ENCODE measurements around the gene MAP3K5.
"Not testable (repeated sequence)": the region's sequence is repeated elsewhere in the genome, so short reads cannot be mapped to it uniquely, and the experiment has no call there.

Gene MAP3K5

DNA sequence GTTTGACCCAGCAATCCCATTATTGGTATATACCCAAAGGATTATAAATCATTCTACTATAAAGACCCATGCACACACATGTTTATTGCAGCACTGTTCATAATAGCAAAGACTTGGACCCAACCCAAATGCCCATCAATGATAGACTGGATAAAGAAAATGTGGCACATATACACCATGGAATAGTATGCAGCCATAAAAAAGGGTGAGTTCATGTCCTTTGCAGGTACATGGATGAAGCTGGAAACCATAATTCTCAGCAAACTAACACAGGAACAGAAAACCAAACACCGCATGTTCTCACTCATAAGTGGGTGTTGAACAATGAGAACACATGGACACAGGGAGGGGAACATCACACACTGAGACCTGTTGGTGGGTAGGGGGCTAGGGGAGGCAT is 104.4 kb downstream of the MAP3K5 start:
- DNase-seq (ENCODE audit: low read depth, low spot score): not testable (repeated sequence)

DNA sequence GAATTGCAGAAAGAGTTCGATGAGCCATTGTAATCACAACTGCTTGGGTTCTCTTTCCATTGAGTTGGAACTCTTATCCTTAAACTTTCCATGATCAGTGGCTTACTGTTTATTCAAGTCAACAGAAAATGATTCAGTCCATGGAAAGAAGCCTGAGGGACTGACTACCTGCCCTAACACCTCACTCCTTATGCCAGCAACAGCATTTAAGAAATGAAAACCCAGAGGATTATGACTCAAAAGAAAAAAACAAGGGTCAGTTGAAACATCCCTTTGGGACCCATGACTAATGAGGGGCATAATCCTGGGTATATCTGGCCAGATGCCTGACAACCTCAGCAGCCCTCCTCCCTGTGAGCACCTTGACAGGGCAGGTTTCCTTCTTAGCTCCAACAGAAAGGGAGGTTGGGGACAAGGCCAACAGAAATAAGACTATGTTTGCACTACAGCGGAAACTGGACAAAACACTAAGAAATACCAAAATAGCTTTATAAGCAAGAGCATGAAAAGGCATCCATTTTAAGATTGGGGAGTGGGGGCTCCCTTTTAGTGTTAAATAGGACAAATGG is 106.7 kb downstream of the MAP3K5 start:
- DNase-seq (ENCODE audit: low read depth, low spot score): no peak

DNA sequence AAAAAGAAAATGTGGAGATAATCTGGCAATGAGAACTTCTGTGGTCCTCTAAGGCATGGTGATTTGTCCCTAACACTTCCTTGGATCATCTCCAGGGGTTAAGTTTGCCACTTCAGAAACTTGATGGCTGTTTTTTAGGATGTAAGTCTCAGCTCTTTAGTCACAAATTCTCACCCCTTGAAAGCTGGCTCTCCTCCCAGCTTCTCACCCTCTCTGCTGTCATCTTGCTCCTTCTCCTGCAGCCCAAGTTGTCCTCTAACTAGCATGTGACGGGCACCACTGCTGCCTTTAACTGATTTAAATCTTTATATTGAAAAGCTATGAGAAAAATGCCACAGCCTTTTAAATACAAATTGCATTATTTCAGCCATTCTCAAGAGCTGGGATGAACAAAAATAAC is 107.8 kb downstream of the MAP3K5 start:
- no peak for DNase-seq (ENCODE audit: low read depth, low spot score)

DNA sequence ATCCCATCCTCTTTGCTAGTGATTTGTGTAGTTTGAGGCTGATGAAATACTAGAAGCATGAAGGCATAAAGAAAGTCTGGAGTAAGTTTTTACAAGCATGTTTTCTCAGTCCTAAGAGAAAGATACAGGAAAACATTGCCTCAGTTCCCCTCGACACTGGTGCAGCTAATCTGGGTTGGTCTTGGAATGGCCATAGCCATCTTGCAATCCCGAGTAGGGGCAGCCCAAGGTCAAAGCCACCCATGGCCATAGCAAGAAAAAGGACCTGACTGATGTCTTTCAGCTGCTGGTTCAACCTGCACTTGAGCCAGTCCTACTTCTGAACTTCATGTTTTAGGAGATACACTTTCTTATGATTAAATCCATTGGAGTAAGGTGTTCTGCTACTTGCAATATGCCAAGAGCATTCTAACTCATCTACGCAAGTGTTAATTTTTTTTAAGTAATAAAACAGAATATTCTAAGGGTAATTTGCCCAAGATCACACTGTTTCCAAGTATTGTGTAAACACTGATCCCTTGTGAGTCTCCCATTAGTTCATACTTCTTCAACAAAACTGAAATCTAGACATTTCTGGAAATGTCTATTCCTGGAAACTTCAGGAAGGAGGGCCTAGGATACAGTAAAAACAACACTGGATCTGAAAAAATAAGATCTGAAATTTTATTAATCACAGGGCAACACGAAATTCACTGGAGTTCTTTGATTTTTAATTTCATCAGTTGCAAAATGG is 108.9 kb downstream of the MAP3K5 start:
- no peak for DNase-seq (ENCODE audit: low read depth, low spot score)

DNA sequence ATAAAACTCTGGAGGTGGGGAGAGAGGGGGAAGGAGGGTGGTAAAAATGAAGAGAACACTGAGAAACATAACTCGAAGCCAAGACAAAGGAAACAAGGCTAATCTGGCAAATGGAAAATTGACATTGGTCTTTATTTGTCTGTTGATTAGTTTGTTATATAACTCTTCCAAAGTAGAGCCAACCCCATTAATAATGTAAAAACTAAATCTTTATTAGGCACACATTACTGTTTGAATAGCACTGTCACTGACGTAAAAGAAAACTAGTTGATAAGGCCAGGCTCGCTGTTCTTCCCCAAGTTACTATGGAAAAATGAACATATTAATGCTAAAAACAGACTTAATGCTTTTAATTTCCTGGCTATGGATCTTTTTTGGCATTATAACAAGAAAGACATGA is 110.0 kb downstream of the MAP3K5 start:
- no peak for DNase-seq (ENCODE audit: low read depth, low spot score)

DNA sequence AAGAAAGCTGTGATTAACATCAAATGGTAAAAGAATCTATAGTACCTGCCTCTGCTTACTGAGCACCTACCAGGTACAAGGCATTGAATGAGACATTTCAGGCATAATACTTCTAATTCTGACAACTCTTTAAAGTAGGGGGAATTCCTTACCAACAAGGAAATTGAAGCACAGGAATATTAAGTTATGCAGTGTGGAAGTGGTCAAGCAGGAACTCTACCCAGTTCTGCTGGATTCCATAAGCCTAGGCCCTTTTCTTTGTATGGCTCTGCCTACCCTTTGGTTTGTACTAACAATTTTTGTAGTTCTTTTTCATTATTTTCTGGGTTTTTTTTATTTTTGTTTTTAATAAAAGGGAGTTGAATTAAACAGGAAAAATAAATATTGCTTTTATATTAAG is 114.5 kb downstream of the MAP3K5 start:
- no peak for DNase-seq (ENCODE audit: low read depth, low spot score)

DNA sequence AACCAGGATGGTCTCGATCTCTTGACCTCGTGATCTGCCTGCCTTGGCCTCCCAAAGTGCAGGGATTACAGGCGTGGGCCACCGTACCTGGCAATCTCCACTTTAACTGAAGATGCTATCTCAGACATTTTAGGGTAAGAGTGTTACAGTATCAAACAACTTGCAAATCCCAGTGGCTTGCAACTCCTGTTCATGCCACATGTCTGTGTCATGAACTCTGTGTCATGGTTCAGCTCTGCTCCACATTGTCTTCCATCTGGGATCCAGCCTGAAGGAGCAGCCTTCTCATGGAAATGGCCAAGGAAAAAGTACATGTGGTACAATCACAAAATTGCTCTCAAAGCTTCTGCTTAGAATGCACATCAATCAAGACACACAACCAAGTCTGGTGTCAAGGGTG is 114.9 kb downstream of the MAP3K5 start:
- DNase-seq (ENCODE audit: low read depth, low spot score): no peak

DNA sequence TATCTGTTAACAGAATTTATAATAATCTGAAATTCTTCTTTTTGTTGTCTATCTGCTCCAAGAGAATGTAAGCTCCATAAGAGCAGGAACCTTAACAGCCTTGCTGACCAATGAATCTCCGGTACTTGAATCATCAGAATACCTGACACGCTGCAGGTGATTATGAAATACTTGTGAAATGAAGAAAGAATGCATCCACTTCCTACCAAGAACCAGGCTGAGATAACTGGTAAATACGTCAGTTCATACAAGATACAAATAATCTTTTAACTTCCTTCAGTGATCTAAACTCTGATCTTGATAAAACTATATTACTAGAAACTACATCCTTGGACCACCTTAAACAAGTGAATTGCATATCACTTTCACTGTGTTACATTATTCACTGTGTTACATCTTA is 116.2 kb downstream of the MAP3K5 start:
- no peak for DNase-seq (ENCODE audit: low read depth, low spot score)

DNA sequence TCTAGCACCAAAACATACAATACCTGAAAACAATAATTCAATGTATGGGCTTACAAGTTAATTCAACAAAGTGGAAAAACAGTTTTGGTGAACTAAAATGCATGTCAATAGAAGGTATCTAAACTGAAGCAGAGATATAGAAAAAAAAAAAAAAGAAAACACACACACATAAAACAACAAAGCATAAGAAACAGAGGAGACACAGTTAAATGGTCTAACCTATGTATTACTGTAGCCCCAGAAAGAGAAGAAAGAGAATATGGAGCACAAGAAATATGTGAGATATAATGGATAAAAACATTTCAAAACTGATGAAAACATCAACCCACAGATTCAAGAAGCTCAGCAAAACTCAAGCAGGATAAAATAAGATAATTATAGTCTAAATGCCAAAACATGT is 118.7 kb downstream of the MAP3K5 start:
- DNase-seq (ENCODE audit: low read depth, low spot score): no peak

DNA sequence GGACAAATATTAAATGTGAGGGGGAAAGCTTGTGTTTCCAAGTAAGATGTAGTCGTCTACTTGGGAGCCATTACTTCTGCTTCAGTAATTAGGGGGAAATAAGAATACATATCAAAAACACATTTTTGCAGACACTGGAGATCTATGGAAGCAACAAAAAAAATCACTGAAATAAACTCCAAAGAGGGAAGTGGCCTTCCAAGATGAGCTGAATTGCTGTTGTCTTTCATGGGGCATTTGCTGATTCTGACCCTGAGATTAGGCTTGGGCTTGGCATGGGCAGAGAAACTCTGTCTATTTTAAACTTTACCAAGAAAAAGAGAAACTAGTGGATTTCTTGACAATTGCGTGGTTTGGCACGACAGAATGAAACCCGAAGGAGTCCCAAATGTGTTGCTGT is 120.1 kb downstream of the MAP3K5 start:
- DNase-seq (ENCODE audit: low read depth, low spot score): no peak

DNA sequence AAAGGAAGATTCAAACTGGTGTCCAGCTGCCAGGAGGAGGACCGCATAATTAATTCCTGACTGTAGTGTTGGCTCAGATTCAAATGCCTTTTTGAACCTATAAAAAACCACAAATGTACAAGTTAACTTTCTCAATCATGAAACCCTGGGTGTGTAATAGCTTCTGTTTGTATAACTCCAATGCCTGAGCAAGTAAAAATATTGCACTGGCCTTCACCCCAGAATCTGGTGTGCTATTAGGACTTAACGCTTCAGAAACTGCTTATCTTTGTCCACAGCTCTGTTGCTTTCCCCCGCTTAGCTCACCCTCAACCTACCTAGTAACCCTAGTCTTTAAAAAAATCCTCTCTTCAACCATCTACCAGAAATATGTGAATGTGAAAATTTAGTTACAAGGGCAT is 123.0 kb downstream of the MAP3K5 start:
- DNase-seq (ENCODE audit: low read depth, low spot score): peak; percentile 50

DNA sequence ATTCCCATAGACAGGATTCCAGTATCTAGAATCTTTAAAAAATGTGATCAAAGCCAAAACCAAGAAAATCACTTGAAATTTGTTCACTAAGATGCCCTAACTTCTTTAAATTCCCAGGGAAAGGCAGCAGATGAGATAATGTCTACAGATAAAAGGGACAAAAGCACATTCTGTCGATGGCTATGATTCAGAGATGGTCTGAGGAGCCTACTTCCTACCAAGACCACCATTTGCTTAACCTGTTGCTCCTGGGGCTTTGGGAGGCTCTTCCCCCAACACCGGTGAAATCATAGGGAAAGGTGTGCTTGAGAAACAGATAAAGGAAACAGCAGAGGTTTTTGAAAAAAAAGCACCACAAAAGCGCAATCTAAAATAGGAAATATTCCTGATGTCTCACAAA is 123.7 kb downstream of the MAP3K5 start:
- DNase-seq (ENCODE audit: low read depth, low spot score): no peak

DNA sequence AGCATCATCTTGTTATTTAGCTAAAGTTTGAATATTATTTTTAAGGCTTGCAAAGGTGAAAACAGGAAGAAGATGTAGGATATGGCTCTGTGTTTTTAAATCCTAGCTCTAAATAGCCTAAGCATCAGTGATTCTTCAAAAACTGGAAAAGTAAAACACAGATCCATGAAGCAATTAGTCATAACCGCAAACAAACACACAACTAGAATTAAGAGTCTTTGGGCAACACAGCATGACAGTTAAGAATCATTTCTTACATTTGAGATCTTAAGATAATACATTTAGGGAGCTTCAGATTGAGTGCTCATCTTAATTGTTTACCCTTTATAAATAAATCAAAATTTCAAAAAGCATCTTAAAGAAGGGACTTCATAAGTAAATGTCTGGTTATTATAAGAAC is 126.2 kb downstream of the MAP3K5 start:
- no peak for DNase-seq (ENCODE audit: low read depth, low spot score)

DNA sequence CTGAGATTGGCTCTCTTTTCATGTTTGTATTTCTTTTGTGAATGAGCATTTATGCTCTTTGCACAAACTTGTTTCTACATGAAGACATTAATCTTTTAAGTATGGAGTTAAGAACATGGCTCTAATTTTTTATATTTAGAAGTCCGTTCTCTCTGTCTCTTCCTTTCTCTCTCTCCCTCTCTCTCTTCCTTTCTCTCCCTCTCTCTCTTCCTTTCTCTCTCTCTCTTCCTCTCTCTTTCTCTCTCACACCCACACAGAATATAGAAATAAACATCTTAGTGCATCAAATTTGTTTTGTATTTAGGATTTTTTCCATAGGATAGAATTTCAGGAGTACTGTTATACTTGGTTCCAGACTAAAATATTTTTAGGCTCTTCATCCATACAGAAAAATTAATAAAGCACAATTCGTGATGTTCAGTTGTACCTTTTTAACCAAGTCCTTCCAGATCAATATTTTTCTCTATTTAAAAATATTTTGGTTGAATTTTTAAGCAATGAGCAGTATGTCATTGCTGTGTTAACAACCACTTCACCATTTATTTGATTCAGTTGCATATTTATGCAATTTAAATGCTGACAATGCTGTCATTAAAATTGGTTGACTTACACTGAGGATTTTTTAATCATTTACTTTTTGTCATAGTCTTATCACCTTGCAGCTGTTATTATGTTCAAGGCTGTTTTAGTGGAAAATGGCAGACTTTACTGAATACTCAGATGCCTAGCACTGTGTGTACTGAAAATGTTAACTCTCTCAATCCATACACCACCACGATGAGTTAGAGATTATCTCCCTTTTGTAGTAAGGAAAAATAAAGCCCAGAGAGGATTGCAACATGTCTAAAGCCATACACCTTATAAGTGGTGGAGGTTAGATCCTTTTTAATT is 129.7 kb downstream of the MAP3K5 start:
- DNase-seq (ENCODE audit: low read depth, low spot score): no peak

DNA sequence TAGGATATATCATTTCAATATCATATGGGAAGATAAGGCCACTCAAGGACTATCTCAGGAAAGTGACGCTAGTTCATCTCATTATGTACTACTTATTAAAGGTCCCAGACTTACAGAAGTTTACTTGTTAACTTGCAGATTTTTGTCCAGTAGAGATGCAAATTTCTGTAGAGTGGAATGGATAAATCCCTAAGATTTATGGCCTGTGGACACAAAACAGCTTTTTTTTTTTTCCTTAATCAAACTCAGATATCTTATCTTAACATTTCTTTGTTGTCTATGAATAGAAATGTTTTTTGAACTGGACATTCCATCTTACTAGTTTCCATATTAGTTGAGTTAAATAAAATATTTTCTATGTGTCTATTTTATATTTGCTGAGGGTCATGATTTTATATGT is 131.6 kb downstream of the MAP3K5 start:
- no peak for DNase-seq (ENCODE audit: low read depth, low spot score)

DNA sequence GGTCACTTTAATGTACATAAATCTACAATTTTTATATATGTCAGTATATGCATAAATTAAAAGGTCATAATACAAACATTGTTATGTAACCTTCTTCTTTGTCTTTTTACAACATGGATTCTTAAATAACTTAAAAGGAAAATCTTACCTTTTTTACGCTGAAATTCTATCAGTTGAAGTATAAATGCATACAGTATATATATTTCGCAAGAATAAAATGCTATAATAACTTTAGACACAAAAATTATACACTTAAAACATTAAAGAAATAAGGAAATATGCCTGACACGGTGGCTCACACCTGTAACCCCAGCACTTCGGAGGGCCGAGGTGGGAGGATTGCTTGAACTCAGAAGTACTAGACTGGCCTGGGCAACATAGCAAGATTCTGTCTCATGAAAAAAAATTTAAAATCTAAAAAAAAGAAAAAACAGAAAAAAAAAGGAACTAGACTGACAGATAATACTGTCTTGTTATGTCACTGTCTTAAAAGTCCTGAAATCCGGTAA is 132.2 kb downstream of the MAP3K5 start:
- DNase-seq (ENCODE audit: low read depth, low spot score): no peak

DNA sequence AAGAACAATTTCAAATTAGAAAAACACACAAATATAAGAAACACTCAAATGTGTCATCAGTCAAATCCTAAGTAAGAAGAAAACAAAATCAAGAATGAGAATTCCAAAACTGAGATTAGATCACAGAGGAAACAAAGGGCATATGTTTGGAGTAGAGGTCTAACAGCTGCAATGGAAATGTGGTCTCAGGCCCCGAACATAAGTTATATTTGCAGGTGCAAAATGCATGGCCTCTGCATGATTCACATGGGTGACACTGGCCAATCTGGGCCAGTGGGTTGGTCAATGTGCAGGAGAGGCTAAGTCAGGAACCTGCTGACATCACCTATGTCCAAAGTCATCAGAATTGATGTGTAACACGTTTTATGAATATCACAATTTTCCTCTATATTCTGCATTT is 133.6 kb downstream of the MAP3K5 start:
- DNase-seq (ENCODE audit: low read depth, low spot score): no peak

DNA sequence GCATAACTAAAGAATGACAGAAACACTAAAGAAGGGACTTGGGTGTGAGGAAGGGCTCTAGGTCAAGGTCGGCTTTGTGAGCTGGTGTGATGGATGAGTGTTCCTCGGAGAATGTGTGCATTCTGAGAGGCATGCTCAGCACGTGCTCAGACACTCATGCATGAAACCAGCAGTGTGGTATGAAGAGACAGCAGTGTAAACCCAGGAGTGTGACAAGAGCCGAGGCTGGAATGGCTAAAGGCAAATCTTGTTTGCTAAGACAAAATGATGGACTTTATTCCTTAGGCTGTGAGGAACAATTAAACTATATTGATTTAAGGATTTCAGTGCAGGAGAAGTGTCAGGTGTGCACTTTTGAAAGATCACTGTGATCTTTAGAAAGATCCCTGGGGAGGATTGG is 134.6 kb downstream of the MAP3K5 start:
- no peak for DNase-seq (ENCODE audit: low read depth, low spot score)

DNA sequence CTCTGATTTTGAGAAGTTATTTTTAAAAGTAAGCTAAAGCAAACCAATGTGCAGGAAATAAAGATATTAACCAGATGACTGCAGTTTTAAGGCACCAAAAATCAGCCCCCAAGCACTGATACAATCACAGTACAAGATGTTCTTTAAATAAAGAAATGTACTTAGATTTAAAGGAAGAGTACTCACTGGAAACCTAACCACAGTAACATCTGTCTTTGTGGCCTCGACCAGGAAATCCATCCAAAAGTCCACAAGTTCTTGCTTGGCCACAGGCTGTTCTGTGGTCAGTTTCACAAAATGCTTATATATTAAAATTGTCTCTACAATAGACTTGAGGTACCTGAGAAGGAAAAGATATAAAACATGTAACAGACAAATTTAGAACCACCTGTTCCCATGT is 136.2 kb downstream of the MAP3K5 start:
- DNase-seq (ENCODE audit: low read depth, low spot score): no peak

DNA sequence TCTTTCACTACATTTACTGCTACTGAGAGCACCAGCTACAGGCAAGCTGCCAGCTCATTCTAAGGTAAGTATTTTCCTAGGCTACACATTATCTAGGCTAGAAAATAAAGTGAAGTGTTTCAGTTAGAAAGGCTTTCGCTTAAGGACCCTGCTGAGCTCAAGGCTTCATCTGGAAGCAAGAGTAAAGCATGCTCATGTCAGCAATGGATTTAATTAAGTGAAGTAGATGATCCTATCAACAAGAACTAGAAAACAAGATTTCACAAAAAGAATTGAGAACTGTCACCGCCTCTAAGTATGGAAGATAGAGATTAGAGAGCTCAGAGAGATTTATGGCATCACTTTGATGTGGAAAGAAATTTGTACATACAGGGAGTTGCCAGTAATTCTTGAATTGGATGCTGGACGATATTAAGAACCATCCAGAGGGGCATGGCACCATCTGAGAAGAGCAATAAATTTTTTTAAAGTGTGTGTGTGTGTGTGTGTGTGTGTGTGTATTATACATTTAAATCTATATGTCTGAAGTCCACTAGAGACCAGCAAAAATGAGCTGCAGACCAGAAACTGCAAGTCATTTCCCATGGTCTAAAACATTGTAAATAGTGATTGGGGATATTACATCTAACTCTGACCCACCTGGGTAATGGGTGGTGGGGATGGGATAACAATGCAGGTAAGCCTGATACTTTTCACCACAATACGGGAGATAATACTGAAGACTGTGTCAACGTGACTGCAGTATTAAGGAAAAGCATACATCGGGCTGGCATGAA is 136.8 kb downstream of the MAP3K5 start:
- DNase-seq (ENCODE audit: low read depth, low spot score): no peak

DNA sequence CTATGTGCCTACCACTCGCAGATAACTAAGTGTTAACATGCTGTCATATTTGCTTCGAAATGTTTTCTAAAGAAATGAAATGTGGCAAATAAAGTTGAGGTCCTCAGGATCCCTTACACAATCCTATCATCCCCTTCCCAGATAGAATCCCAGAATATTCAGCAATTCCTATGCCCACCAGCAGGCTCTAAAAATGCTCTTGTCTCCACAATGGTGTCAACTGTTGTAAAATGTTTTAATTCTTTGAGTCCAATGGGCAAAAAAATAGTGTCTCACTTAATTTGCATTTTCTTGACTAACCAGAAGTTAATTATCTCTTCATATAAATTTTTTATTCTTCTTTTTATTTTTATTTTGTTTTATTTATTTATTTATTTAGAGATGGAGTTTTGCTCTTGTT is 138.2 kb downstream of the MAP3K5 start:
- no peak for DNase-seq (ENCODE audit: low read depth, low spot score)

DNA sequence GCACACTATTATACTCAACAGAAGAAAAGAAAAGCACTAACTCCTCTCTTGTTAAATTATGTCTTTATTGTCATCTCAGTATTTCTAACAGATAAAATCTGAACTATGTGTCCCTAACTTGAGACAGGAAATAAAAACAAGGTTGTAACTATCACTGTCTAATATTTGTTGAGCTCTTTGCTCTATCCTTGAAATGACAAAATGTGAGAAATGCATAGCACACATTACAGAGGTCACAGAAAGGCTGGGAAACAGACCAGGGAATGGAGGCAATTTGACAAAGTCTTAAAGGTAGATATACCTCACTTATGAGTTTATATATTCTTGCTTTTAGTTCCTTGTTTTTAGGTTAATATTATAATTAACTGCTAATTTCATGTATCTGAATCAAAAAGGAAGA is 139.6 kb downstream of the MAP3K5 start:
- DNase-seq (ENCODE audit: low read depth, low spot score): no peak
